Keratinocyte (primary cell): ENCODE data around the gene CFAP298. TPM values are rescaled to one million over a fixed set of nuclear protein-coding genes. Genes with fewer than 3 reads are reported as not detected.

Source experiments
- DNase-seq: peaks from one replicate; pipeline ENCODE4 v3.0.0-alpha.2; 2011; ENCODE audit warnings: low read depth, missing footprints, low spot score
- FAIRE-seq: peaks from 2 replicates; lab custom pipeline; 2011; peaks lifted over from hg19 to GRCh38; lab: Jason Lieb, UNC
- H2AFZ ChIP-seq: 2 replicates; pipeline ENCODE4 v1.6.0; 2012; ENCODE audit warnings: low read length, control low read depth, inconsistent platforms; ENCODE audit not compliant: control insufficient read depth
- H3K27ac ChIP-seq: 2 replicates; pipeline ENCODE4 v1.5.1; 2011; ENCODE audit warnings: low read length; ENCODE audit not compliant: control insufficient read depth, insufficient read depth
- H3K27me3 ChIP-seq: 3 replicates; pipeline ENCODE4 v1.6.0; 2011; ENCODE audit warnings: low read length; ENCODE audit not compliant: control insufficient read depth, insufficient read depth; ENCODE audit errors: extremely low read depth
- H3K36me3 ChIP-seq, 2 experiments: 2 replicates in 1 of 2; 3 replicates in 1 of 2; pipeline ENCODE4 v1.5.1; 2011; ENCODE audit warnings: low read length in 2 of 2, mild to moderate bottlenecking in 1 of 2; ENCODE audit not compliant: control insufficient read depth in 2 of 2, insufficient read depth in 2 of 2; ENCODE audit errors: extremely low read depth in 1 of 2
- H3K4me1 ChIP-seq: 3 replicates; pipeline ENCODE4 v1.5.1; 2011; ENCODE audit warnings: low read length; ENCODE audit not compliant: control insufficient read depth, insufficient read depth; ENCODE audit errors: extremely low read depth
- H3K4me2 ChIP-seq: 3 replicates; pipeline ENCODE4 v1.6.0; 2011; ENCODE audit warnings: low read depth, low read length; ENCODE audit not compliant: control insufficient read depth, insufficient read depth; ENCODE audit errors: extremely low read depth
- H3K4me3 ChIP-seq, 3 experiments: fragments of 200-600 bp in 1 of 3; sonication (generic) in 1 of 3; 2 replicates in 2 of 3; 3 replicates in 1 of 3; pipeline ENCODE4 v1.5.1; 2011 to 2016; ENCODE audit warnings: low read length in 3 of 3, mild to moderate bottlenecking in 3 of 3, control low read depth in 2 of 3, inconsistent platforms in 1 of 3, low read depth in 1 of 3, mixed read lengths in 1 of 3, mixed run types in 1 of 3, moderate library complexity in 1 of 3; ENCODE audit not compliant: control insufficient read depth in 2 of 3, insufficient read depth in 2 of 3; ENCODE audit errors: extremely low read depth in 1 of 3
- H3K79me2 ChIP-seq: 2 replicates; pipeline ENCODE4 v1.6.0; 2012; ENCODE audit warnings: low read length; ENCODE audit not compliant: control insufficient read depth, insufficient read depth
- H3K9ac ChIP-seq: 3 replicates; pipeline ENCODE4 v1.6.0; 2011; ENCODE audit warnings: low read length; ENCODE audit not compliant: control insufficient read depth, insufficient read depth; ENCODE audit errors: extremely low read depth
- H3K9me1 ChIP-seq: 3 replicates; pipeline ENCODE4 v1.6.0; 2011; ENCODE audit warnings: low read length; ENCODE audit not compliant: control insufficient read depth, insufficient read depth; ENCODE audit errors: extremely low read depth
- H3K9me3 ChIP-seq: 2 replicates; pipeline ENCODE4 v1.5.1; 2012; ENCODE audit warnings: low read depth, low read length; ENCODE audit not compliant: control insufficient read depth
- H4K20me1 ChIP-seq: 3 replicates; pipeline ENCODE4 v1.6.0; 2011; ENCODE audit warnings: low read length; ENCODE audit not compliant: control insufficient read depth, insufficient read depth; ENCODE audit errors: extremely low read depth
- CTCF ChIP-seq, 3 experiments: IDR thresholded peaks in 1 of 3; conservative IDR thresholded peaks in 1 of 3; optimal IDR thresholded peaks in 1 of 3; 2 replicates in 2 of 3; 3 replicates in 1 of 3; pipeline versions ENCODE3 to v1.5.1; 2011; ENCODE audit warnings: low read length in 3 of 3, mild to moderate bottlenecking in 3 of 3, moderate library complexity in 2 of 3, control low read depth in 1 of 3, inconsistent platforms in 1 of 3; ENCODE audit not compliant: insufficient read depth in 2 of 3; ENCODE audit errors: extremely low read depth in 1 of 3
- EZH2 ChIP-seq: IDR thresholded peaks from one replicate; pipeline ENCODE4 v1.6.1; 2012; ENCODE audit warnings: inconsistent platforms, mild to moderate bottlenecking, low read length, moderate library complexity
- dilution Hi-C: fragments of 300-500 bp; cut with MboI; formaldehyde crosslinking; loops from one replicate; pipeline ENCODE4 v1.7.0; 2020; ENCODE audit warnings: low sequenced_read_pairs; ENCODE audit not compliant: extremely low pct_ligation_motif_present
- polyA plus RNA-seq, 5 experiments: library from polyadenylated mRNA; depleted of rRNA in 3 of 5; stranded (reverse) in 3 of 5; stranded (forward) in 1 of 5; unstranded in 1 of 5; fragments of >200 nt; gene quantifications; 1 replicate in 1 of 5; 2 replicates in 3 of 5; 3 replicates in 1 of 5; pipeline versions ENCODE4 v1.2.1 to v1.2.3, GENCODE V29; 2011 to 2012; ENCODE audit warnings: missing spikeins in 2 of 5, low read depth in 1 of 5, low replicate concordance in 1 of 5

CFAP298 gene
- polyA plus RNA-seq, 1 donor (not counting 4 experiments of a cell fraction or from before 2014, with no cell fraction given) = 47.2 TPM

DNA sequence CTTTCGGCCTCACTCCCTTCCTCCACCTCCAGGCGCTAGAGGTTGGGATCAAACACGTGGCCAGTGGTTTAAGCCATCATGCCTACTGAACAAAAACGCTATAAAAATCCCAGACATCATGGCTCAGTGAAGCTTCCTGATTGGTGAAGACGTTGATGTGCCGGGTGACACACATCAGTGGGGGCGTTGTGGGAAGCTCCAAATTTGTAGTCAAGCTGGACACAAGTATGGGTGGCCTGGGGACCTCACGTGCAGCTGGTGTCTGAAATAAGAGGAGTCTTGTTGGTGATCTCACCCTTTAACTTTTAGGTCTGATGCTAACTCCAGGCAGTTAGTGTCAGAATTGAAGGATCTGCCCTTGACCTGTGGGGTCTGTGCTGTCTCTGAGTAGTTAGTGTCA lies 6.7 kb downstream of the CFAP298 start:
- Histone ChIP-seq H4K20me1 (no peaks in the 10 kb centered on the region), H2AFZ (no peak overlapping the region), H3K4me2 (no peak overlapping the region), H3K9ac (no peak overlapping the region), H3K4me1 (no peaks in the 10 kb centered on the region), H3K9me1 (no peaks in the 10 kb centered on the region), H3K79me2 (peaks cover 15% of the 10 kb centered on the region), H3K4me3 (no peak overlapping the region), H3K9me3 (no peaks in the 10 kb centered on the region), H3K27me3 (no peaks in the 10 kb centered on the region), H3K36me3 (peaks cover 26 to 27% of the 10 kb centered on the region in 2 experiments), H3K27ac (no peak overlapping the region)
- dilution Hi-C loops = no loop called here
- DNase-seq (no peak), FAIRE-seq (no peak)
- TF ChIP-seq CTCF (optimal IDR thresholded peaks at IDR 0.05 in 1 of 3, IDR thresholded peaks at IDR 0.05 in 1 of 3, conservative IDR thresholded peaks at IDR 0.05 in 1 of 3; ENCODE audit: extremely low read depth in 1 of 3, insufficient read depth in 2 of 3, low read length in 3 of 3) (no peak), EZH2 (no peak)

- Histone ChIP-seq H3K79me2 (peaks cover 5% of the 10 kb centered on the region), H3K36me3 (peaks cover 29 to 32% of the 10 kb centered on the region in 2 experiments), H3K4me2 (no peak overlapping the region), H3K9ac (no peak overlapping the region), H3K9me3 (no peaks in the 10 kb centered on the region), H3K27ac (no peak overlapping the region), H3K4me3 (no peak overlapping the region), H3K27me3 (no peaks in the 10 kb centered on the region), H2AFZ (no peak overlapping the region), H3K4me1 (peaks cover 10% of the 10 kb centered on the region), H3K9me1 (no peaks in the 10 kb centered on the region), H4K20me1 (no peaks in the 10 kb centered on the region)
- no peak for DNase-seq
- FAIRE-seq = no peak
- dilution Hi-C loops = no loop called here
- TF ChIP-seq EZH2 = no peak
- no peak for TF ChIP-seq CTCF (optimal IDR thresholded peaks at IDR 0.05 in 1 of 3, IDR thresholded peaks at IDR 0.05 in 1 of 3, conservative IDR thresholded peaks at IDR 0.05 in 1 of 3; ENCODE audit: extremely low read depth in 1 of 3, insufficient read depth in 2 of 3, low read length in 3 of 3)
Measured at GRCh38 chr21:32604464-32604863, 7.7 kb downstream of the CFAP298 start.
